Suprapubic skin (tissue), 4 donors: ENCODE results near the gene IGFBP7.

Source experiments
- POLR2A ChIP-seq, 2 donors: fragments of 450-650 bp; IDR thresholded peaks; one replicate each; pipeline ENCODE4 v1.6.1; 2017; ENCODE audit warnings: antibody characterized with exemption in 2 of 2, mild to moderate bottlenecking in 2 of 2, moderate library complexity in 2 of 2
- POLR2AphosphoS5 ChIP-seq, 3 donors: sonication (generic); formaldehyde crosslinking; IDR thresholded peaks; one replicate each; pipeline ENCODE4 v1.6.1; 2017; ENCODE audit warnings: antibody characterized with exemption in 3 of 3
- TF ChIP-seq, protein P1 (sequence below), 2 donors: fragments of 200-600 bp in 1 of 2; fragments of 450-650 bp in 1 of 2; sonication (generic) in 1 of 2; IDR thresholded peaks; one replicate each; pipeline ENCODE4 v1.5.1; 2016 to 2019; ENCODE audit warnings: antibody characterized with exemption in 2 of 2, mild to moderate bottlenecking in 1 of 2, moderate library complexity in 1 of 2

DNA sequence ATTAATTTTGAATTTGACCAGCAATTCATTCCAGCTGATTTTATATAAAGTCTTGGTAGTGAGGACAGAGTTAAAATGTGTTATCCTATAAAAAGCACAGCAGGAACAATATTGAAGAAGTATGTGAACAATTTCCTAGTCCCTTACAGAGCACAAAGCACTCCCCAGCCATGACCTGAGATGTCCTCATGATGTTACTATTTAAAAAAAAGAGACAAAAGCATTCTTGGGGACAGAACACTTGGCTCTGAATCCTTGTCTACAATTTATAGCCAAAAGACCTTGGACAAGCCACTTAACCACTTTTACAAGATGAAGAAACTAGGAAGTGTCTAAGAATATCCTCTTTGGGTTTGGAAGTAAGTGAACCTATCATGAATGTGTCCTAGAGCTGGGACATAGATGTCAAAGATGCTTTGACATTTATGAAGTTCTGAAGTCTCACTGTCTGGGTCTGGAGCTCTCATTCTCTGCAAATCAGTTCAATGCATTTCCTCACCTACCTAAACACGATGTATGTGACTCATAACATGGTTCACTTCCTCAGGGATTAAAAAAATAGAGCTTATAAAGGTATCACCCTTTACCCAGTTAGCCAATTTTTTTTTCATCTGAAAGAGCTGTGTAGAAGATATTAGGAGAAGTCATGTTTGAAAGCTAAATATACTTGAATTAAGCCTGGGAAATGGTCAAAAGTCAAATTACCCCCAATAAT, 61.4 kb downstream of the IGFBP7 start:
- TF ChIP-seq POLR2AphosphoS5 (IDR thresholded peaks at IDR 0.05) (no peak), POLR2A (IDR thresholded peaks at IDR 0.05) (no peak)
- TF ChIP-seq, protein P1, sequence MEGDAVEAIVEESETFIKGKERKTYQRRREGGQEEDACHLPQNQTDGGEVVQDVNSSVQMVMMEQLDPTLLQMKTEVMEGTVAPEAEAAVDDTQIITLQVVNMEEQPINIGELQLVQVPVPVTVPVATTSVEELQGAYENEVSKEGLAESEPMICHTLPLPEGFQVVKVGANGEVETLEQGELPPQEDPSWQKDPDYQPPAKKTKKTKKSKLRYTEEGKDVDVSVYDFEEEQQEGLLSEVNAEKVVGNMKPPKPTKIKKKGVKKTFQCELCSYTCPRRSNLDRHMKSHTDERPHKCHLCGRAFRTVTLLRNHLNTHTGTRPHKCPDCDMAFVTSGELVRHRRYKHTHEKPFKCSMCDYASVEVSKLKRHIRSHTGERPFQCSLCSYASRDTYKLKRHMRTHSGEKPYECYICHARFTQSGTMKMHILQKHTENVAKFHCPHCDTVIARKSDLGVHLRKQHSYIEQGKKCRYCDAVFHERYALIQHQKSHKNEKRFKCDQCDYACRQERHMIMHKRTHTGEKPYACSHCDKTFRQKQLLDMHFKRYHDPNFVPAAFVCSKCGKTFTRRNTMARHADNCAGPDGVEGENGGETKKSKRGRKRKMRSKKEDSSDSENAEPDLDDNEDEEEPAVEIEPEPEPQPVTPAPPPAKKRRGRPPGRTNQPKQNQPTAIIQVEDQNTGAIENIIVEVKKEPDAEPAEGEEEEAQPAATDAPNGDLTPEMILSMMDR (IDR thresholded peaks at IDR 0.05): no peak
